Vagina (tissue), 2 donors: Measurements from ENCODE around the gene PTPRD.

Experiments used
- CTCF ChIP-seq, 3 experiments: fragments of 450-650 bp in 2 of 3; fragments of 200-600 bp in 1 of 3; sonication (generic) in 1 of 3; IDR thresholded peaks; one replicate each; pipeline ENCODE4 v1.5.1; 2017 to 2019; ENCODE audit warnings: antibody characterized with exemption in 3 of 3, mild to moderate bottlenecking in 2 of 3, moderate library complexity in 2 of 3
- POLR2AphosphoS5 ChIP-seq, 2 donors: sonication (generic); formaldehyde crosslinking; IDR thresholded peaks; one replicate each; pipeline ENCODE4 v1.9.0; 2017; ENCODE audit warnings: antibody characterized with exemption in 2 of 2, mild to moderate bottlenecking in 2 of 2, low read depth in 1 of 2; ENCODE audit not compliant: insufficient read depth in 1 of 2

GRCh38 chr9:10253341-10253740, 359.5 kb downstream of the PTPRD start:
- TF ChIP-seq CTCF (IDR thresholded peaks at IDR 0.05): no peak
- no peak for TF ChIP-seq POLR2AphosphoS5 (IDR thresholded peaks at IDR 0.05; ENCODE audit: insufficient read depth in 1 of 2, low read depth in 1 of 2)
